ENCODE data around the gene ADK. TPM values are rescaled to one million over a fixed set of nuclear protein-coding genes. Genes with fewer than 3 reads are reported as not detected.
"Not testable (repeated sequence)": the region's sequence is repeated elsewhere in the genome, so short reads cannot be mapped to it uniquely, and the experiment has no call there.

Gene ADK
- total RNA-seq, 1 donor from 2014 or later, result 40.8 TPM

DNA sequence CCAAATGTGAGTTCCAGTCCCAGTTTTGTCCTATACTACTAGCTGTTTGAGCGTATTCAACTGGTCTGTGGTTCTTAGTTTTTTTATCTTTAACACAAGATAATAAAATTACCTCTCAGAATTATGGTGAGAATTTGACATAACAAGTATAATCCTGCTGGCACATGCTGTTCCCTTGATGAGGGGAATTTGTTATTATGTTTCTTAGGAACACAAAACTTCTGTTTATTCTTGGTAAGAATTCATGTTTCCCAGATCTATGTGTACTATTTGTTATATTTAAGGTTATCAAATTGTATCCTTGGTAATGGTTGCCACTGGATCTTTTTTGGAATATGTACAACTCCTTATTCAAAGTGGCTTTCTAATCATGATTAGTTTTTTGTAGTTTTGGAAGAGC lies 335.6 kb downstream of the ADK start:
- DNase-seq (ENCODE audit: low spot score), result no peak

DNA sequence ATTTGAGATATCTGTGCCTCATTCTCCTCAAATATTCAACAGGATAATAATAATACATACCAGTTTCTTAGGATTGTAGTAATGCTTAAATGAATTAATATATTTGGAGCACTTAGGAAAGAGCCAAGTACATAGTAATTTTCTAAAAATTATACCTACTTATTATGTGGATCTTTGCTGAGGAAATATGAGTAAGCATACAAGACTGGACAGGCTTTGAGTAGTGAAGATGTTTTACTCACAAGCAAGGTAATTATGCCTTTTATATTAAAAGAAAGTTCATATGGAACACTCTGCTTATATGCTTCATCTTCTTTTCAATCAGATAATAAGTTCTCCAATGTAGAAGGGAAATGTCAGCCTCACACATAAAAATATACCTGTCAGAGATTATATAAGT lies 337.9 kb downstream of the ADK start:
- DNase-seq (ENCODE audit: low spot score), result no peak

DNA sequence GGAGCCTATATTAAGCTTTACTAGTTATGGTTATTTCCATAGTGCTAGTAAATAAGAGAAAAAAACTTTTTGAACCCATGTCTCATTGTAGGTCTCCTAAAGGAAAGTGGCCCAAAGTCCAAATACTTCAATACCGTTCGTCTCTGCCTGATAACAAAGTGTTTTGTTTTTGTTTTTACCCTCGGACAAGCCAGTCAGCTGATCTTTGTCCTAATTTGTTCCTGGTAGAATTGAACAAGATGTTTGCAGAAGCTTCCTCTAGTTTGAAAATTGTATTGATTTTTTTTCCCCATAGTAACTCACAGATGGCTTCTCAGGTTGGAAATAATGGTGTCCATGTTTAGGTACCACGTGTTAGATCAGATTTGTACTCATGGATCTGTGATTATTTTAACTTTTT lies 339.5 kb downstream of the ADK start:
- no peak for DNase-seq (ENCODE audit: low spot score)

DNA sequence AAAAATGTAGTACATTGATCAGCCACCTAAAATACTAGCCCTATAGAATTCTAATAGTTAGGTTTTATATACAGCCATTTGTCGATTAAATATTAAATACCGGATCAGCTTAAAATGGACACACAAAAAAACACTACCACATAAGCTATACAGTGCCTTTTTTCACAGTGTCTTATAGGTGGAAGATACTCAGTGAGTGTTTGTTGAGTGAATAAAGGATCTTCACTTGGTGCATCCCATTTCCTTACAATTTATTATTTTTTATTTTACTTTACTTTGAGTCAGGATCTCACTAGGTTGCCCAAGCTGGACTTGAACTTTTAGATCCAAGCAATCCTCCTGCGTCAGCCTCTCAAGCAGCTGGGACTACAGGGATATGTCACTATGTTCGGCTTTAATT lies 340.0 kb downstream of the ADK start:
- DNase-seq (ENCODE audit: low spot score), result no peak

DNA sequence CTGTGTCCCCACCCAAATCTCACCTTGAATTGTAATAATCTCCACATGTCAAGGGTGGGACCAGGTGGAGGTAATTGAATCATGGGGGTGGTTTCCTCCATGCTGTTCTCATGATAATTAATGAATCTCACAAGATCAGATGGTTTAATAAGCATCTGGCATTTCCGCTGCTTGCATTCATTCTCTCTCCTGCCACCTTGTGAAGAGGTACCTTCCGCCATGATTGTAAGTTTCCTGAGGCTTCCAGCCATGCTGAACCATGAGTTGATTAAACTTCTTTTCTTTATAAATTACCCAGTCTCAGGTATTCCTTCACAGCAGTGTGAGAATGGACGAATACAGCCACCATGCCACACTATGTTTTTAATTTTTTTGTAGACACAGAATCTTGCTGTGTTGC lies 345.3 kb downstream of the ADK start:
- DNase-seq (ENCODE audit: low spot score), result not testable (repeated sequence)

DNA sequence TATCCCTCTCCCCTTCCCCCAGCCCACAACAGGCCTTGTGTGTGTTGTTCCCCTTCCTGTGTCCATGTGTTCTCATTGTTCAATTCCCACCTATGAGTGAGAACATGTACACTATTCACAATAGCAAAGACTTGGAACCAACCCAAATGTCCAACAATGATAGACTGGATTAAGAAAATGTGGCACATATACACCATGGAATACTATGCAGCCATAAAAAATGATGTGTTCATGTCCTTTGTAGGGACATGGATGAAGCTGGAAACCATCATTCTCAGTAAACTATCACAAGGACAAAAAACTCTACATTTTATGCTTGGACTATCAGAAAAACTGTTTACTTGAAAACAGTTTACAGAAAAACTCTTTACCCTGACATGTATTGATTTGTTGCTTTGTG lies 347.6 kb downstream of the ADK start:
- DNase-seq (ENCODE audit: low spot score), result not testable (repeated sequence)

DNA sequence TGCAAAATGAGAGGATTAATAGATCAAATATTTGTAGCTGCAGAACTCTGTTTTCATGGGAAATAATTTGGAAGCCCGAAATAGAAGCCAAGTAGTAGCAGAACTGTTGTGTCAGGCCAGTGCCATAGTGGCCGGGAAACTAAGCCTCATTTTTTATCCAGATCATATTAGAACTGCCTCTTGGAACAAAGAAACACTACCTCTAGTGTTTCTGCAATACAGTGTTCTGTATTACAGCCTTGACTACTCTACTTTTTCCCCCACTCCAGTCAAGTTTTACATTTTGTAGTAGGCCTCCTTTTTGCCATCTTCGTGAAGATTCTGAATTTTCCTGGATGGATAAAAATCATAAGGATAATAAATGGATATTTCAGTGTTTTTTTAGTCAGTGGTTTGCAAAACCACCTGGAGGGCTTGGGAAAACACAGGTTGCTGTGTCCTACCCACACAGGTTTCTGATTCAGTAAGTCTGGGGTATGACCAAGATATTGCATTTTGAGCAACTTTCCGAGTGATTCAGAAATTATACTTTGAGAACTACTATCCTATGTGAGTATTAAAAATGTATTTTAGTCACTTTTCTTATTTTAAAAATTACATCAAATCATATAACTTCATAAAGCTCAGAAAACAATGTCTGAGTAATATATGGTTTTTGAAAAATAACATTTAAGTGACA lies 349.1 kb downstream of the ADK start:
- DNase-seq (ENCODE audit: low spot score), result no peak

DNA sequence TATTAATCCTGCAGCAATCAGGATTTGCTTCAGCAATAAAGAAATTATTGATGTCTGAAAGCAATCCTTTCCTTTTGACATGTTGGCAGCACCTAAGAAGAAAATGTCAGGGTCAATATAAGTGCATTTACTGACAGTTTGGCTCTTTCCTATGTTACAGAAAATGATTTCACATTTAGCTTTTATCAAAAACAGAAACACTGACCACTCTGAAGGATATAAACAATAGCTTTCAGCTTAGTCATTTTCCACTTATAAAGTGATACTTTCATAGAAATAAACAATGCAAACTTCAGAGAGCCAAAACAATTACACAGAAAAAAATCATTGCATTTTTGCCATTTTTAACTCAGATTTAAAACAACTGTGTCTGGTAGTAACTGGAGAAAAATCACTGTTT lies 349.8 kb downstream of the ADK start:
- DNase-seq (ENCODE audit: low spot score), result no peak

DNA sequence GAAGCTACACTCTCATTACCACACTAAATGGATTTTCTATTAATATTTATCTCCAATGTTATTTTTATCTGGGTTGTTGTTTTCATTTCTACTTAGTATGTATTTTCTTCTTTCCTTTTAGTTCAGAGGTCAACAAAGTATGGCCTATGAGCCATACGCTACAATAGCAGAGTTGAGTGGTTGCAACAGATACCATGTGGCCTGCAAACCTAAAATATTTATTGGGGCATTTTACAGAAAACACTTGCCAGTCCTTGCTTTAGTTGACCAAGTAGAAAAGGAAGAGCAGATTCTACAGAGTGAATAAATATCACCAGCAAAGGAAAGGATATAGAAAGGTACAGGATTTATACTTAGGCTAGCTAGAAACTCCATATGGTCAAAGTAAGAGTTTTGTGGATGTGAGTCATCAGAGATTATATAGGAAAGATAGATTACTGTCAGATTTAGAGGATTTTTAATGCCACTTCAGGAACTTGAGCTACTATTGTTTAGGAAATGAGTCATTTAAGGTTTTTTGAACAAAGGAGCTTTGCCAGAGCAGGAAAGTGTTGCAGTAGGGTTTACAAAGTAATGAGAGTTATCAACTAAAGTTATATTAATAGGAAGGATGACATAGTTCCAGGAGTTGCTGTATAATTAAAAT lies 352.1 kb downstream of the ADK start:
- DNase-seq (ENCODE audit: low spot score), result no peak

DNA sequence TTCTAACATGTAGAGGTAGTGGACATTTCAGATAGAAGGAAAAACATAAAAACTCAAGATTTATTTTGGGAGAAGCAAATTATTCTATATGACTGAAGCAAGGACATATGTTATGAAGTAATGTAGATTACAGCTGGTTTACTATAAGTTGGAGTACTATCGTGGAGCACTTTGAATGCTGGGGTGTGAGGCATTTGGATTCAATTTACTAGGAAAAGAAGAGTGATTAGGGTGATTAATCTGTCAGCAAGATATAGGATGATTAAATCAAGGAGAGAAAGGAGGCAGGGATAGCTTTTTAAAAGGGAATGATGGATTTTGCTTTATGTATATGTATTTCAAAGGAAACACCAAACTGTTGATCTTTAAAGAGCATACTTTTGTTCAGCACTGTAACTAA lies 356.9 kb downstream of the ADK start:
- DNase-seq (ENCODE audit: low spot score), result no peak

DNA sequence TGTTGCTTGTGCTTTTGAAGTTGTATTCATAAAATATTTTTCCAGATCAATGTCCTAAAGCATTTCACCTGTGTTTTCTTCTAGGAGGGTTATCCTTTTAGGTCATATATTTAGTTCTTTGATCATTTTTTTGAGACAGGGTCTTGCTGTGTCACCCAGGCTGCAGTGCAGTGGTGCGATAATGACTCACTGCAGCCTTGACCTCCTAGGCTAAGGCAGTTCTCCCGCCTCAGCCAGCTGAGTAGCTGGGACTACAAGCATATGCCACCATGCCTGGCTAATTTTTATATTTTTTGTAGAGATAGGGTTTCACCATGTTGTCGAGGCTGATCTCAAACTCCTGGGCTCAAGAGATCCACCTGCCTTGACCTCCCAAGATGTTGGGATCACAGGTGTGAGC lies 359.6 kb downstream of the ADK start:
- DNase-seq (ENCODE audit: low spot score), result no peak

DNA sequence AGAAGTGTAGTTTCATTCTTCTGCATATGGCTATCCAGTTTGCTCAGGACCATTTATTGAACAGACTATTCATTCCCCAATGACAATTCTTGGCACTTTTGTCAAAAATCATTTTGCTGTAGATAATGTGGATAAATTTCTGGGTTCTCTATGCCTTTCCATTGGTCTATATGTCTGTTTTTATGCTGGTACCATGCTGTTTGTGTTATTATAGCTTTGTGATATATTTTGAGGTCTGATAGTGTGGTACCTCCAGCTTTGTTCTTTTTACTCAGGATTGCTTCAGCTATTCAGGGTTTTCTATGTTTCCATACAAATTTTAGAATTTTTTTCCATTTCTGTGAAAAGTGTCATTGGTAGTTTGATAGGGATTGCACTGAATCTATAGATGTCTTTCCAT lies 360.0 kb downstream of the ADK start:
- no peak for DNase-seq (ENCODE audit: low spot score)

DNA sequence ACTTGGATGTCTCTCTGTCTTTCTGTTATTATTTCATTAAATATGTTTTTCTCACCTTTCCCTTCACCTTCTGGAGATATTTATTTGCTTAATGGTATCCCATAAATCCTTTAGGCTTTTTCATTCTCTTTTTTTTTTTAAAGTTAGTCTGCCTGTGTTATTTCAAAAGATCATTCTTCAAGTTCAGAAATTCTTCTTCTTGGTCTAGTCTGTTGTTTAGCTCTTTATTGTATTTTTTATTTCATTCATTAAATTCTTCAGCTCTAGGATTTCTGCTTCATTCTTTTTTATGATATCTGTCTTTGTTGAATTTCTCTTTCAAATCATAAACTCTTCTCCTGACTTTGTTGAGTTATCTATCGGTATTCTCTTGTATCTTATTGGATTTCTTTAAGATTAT lies 363.3 kb downstream of the ADK start:
- DNase-seq (ENCODE audit: low spot score), result no peak

DNA sequence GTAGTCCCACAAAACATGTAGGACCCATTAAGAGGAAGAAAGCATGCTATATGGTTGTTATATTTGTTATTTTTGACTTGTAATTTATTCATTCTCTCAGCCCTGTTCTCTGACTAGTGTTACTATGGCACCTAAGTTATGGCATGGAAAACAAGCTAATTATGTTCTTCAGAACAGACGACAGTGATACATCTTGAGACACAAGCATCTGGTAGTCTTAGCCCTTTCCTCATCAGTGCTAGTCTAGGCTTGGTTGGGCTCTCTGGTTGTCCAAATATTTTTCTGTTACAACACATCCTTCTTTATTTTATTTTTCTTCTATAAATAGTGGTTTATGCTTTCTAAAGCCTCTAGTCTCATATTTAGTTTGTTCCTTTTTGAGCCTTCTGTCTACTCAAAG lies 367.0 kb downstream of the ADK start:
- no peak for DNase-seq (ENCODE audit: low spot score)

DNA sequence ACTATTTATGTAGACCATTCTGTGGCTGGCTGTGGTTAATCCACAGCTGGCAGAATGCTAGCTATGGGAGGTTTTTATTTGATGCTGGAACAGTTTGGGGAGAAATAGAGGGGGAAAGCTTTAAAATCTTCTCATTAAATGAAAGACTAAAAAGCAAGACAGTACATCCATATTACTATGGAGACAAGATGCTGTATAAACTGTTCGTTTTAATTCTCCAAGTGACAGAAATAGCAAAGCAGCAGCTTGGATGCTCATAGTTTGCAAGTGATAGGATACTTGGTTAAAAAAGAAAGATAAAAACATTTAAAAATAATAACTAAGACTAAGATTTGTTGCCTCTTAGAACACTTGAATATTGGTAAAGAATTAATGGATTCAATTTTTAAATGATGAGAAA lies 370.5 kb downstream of the ADK start:
- no peak for DNase-seq (ENCODE audit: low spot score)

DNA sequence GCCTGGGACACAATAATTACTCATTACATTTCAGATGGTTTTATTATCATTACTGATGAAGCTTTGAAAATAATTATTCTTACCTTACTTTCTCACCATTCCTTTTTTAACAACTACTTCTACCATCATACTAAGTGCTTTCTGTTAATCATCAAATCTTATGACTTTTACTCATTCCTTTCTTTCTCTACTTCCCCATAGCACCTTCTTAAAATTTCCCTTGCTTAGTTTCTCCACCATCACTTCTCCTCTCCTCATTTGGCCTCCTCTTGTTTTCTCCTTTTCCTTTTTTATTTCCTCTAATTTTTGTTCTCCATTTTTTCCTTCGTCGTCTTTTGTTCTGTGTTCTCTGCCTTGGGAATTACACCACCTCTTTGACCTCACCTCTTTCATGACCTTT lies 372.2 kb downstream of the ADK start:
- no peak for DNase-seq (ENCODE audit: low spot score)

DNA sequence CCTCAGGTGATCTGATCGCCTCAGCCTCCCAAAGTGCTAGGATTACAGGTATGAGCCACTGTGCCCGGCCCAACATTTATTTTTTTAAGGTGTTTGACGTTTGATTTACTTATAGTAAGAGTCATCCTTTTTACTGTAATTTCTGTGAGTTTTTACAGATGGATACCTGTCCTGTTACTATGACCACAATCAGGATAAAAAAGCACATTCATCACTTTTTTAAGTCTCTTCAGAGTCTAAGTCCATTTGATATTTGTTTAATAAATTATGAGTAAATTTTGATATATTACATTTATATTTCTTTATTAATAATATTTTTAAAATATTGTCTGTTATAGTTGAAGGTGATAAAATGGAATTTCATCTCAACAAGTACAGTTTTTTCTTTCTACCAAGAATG lies 374.9 kb downstream of the ADK start:
- DNase-seq (ENCODE audit: low spot score), result no peak

DNA sequence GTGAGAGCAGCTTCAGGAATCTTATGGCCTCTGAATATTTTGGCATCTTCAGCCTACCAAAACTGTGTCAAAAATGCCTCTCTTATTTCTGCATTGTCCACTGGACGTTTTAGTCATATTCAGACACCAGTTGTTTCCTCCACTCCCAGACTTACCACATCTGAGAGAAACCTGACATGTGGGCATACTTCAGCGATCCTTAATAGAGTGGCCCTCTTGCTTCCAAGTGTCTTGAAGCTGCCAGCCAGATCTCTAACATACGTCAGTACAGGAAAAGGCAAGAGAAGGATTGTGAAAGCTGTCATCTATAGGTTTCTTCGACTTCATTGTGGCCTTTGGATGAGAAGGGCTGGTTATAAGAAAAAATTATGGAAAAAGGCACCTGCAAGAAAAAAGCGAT lies 376.6 kb downstream of the ADK start:
- not testable (repeated sequence) for DNase-seq (ENCODE audit: low spot score)

DNA sequence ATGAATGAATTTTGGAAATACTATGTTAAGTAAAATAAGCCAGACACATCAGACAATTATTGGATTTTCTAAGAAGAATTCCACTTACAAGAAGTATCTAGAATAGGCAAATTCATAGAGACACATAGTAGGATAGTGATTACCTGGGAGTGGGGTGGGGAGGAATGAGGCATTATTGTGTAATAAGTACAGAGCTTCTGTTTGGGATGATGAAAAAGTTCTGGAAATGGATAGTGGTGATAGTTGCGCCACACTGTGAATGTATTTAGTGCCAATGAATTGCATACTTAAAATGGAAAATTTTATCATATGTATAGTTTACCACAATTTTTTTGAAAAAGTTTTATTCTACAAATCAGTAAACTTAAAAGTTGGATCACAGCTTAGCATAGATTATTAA lies 378.2 kb downstream of the ADK start:
- DNase-seq (ENCODE audit: low spot score), result no peak

DNA sequence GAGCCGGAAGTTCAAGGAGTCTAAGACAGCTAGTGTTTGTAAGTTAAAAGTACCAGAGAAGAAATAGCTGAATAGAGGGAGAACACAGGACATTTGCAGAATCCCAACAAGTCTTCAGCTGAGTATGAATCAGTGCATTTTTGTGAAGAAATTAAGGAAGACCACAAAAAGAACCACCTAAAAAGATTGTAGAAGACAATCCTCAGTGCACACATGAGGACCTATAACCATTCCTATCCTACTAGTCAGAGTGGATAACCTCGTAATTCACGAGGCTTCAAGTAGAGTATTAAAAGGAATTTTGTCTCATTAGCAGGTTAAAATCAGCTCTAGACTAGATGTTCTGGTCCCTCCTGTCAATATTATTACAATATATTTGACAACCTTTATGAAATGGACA lies 380.0 kb downstream of the ADK start:
- DNase-seq (ENCODE audit: low spot score), result no peak

DNA sequence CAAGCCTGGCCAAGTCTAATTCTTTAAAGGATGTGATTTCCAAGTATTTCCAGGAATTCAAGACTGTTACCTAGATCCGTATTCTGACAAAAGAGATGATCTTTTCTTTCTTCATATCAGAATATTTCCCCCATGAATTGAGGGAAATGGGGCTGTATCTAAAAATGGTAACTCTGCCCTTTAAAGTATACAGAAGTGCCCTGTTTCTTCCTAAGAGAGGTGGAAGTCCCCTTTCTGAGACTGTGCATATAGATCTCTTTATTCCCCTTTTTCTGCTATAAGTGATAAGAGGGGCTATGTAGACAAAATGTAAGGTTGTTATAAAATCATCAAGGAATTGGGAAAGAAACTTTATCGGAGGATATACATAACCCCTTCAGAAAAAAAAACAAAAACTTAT lies 388.3 kb downstream of the ADK start:
- no peak for DNase-seq (ENCODE audit: low spot score)

DNA sequence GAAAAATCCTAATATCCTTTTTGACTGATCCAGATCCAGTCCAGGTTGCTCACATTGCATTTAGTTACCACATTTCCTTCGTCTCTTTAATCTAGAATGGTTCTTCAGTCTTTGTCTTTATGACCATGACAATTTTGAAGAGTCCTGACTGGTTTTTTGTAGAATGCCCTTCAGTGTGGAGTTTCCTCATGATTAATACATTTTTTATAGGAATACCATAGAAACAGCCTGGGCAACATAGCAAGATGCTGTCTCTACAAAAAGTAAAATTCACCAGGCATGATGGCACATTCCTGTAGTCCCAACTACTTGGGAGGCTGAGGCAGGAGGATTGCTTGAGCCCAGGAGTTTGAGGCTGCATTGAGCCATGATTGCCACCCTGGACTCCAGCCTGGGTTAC lies 390.4 kb downstream of the ADK start:
- no peak for DNase-seq (ENCODE audit: low spot score)

DNA sequence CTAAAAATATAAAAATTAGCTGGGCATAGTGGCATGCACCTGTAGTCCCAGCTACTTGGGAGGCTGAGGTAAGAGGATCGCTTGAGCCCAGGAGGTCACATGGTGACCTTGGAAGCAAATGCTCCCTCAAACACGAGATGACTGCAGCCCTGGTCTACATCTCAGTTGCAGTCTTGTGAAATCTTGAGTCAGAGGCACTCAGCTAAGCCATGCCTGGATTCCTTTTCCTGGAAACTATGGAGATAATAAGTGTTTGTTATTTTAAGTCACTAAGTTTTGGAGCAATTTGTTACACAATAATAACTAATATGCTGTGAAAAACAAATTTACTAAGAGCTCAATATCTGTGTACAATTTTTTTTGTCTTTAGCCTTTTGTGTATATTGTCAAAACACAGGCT lies 391.1 kb downstream of the ADK start:
- no peak for DNase-seq (ENCODE audit: low spot score)

DNA sequence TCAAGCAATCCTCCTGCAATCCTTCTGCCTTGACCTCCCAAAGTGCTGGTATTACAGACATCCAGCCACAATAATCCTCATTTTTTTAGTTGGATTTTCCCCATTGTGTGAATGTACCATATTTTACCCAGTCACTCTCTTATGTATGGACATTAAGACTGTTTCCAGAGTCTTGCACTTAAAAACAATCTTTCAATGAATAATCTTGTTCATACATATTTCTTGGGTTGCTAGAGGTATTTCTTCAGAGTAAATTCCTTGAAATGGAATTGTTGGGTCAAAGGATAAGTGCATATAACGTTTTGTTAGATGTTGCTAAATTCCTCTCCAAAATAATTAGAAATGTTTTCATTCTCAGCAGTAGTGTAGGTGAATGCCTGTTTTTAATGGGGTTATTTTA lies 392.3 kb downstream of the ADK start:
- DNase-seq (ENCODE audit: low spot score), result no peak

All from ureter (tissue), 1 donor.